Kidney tubule cell (primary cell): ENCODE data around the gene TPD52L1.

Source experiments
- DNase-seq: peaks from one replicate; pipeline ENCODE4 v3.0.0-alpha.2; 2018; ENCODE audit warnings: low spot score

TPD52L1 gene

DNA sequence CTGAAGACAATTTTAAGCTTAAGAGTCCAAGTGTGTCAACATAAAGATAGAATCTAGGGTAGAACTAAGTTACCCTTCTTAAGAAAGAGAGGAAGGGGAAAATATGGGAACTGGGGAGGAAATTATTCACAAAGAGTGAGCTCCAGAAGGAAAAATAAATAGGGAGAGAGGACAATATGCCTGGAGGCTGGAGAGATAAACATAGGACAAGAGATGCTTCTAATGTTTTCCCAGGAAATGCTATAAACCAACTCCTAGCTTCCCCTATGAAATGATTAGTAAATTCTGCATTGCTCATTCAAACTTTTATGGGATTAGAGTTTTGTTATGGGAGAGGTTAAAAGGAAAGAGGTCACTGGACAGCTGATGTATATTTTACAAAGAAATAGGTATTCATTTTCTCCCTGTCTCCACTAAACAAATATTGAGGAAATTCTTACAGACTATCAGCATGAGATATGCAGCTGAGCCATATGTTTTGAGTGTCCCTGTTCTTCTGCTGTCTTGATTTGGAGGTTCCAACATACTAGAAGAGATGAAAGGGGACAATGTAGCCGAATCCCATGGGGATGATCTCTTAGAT, 22.0 kb downstream of the TPD52L1 start:
- DNase-seq, result no peak

DNA sequence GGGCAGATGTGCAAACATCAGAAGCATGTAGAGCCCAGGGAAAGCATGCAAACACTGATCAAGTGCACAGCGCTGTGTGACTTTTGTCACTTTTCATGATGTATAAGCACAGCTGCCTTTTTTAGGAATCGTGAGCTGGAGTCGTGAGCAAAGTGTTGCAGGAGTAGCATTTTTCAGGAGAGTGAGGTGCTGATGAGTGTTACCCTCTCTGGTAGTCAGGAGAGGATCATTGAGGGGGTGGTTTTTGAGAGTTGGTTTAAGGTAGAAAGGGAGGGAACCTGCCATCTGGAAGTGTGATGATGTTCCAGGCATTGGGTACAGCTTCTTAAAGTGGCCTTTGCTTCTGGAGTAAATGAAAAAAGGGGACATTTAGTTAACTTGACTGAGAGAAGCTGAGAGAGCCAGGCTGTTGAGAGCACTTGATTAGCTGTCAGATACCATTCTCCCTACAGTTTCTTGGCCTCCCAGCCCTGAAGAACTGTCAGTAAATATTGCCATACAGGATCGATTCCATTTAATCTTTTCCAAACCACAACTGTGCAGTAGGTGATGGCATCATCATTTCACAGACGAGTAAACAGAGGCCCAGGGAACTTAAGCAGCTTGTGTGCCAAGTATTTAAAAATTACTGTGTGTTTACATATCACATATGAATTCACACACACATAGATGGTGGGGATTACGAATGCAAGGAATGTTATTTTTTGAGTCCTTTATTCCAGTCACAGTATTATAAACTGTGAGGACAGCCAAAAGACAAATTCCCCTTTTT, 28.9 kb downstream of the TPD52L1 start:
- DNase-seq, result peak; percentile 33

DNA sequence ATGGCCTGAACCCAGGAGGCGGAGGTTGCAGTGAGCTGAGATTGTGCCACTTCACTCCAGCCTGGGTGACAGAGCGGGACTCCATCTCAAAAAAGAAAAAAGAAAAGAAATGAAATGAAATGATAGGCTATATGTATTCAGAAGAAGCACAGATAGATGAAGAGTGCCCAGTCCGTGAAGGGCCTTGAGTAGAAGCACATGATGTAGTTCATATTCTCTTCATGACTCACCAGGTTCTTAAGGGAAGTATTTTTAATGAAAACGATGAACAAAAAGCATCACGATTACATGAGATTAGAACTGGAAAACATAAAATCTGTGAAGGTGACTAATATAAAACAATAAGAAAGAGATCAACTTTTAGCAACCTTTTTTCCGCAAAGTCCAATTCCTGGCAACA, 29.8 kb downstream of the TPD52L1 start:
- DNase-seq, result no peak

DNA sequence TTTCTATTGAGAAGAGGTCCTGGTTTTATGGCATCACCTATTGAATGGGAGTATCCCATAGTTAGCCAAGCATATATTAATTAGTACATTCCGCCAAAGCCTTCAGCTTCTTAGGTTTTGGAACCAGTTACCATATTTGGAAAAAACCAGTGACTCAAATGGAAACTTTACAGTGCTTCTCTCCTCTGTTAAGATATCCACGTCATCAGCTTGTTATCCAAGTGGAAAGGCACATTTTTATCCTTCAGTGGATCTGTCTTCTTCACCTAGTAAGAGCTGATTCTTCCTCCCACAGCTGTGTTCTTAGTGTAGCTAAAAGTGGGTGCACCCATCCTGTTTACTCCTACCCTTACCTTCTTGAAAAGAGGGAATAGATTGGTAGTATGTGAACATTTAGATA, 34.5 kb downstream of the TPD52L1 start:
- DNase-seq, result peak; percentile 69

DNA sequence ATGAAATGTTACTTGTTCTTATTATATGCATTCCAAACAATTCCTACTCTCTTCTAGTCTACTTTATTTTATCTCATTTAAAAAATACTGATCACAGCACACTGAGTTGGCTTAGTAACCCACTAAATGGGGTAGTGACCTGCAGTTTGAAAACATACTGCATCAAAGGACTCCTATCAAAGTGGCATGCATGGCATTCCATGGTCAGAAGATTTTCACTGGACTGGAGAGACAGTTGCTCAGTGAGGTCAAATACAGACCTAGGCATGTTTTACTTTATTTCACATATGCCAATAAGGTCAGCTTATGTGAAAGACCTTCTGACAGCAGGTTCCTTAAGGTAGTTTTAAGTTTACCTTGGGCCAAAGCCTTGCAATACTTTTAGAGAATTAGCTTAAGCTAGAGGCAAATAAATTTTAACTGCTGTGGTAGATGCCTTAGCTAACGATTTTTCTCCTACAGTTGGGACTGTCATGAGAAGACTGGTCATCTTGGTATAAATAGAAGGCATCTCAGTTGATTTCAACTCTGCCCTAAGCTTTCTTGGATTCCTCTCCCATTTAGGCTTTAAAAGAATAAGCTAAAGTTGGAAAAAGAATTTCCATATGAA, 35.1 kb downstream of the TPD52L1 start:
- peak; percentile 28 for DNase-seq

DNA sequence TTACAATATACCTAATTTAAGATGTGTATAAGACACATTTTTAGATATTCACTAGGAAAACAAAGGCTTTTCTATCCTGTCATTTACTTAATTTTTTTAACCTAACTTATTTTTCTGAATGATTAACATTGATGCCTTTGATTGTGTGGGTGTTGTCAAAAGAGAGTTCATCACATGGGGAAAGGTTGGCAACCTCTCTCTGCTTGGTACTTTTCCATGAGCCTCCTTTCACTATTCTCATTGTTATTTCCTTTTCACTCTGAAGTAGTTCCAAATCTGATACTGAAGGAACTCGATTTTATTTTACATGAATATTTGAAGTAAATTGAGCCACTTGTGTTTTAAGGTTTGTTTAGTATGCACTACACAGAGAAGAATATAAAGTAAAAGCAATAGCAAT, 35.9 kb downstream of the TPD52L1 start:
- DNase-seq, result no peak

DNA sequence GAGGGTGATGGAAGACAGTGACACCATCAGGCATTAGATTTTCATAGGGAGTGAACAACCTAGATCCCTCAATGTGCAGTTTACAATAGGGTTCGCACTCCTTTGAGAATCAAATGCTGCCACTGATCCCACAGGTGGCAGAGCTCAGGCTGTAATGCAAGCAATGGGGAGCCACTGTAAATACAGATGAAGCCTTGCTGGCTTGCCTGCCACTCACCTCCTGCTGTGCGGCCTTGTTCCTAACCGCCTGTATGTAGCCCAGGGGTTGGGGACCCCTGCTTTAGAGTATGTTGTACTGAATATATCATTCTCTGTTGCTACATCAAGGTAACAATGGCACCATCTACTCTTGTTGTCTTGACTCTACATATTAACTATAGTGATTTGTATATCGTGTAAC, 37.1 kb downstream of the TPD52L1 start:
- DNase-seq, result no peak

DNA sequence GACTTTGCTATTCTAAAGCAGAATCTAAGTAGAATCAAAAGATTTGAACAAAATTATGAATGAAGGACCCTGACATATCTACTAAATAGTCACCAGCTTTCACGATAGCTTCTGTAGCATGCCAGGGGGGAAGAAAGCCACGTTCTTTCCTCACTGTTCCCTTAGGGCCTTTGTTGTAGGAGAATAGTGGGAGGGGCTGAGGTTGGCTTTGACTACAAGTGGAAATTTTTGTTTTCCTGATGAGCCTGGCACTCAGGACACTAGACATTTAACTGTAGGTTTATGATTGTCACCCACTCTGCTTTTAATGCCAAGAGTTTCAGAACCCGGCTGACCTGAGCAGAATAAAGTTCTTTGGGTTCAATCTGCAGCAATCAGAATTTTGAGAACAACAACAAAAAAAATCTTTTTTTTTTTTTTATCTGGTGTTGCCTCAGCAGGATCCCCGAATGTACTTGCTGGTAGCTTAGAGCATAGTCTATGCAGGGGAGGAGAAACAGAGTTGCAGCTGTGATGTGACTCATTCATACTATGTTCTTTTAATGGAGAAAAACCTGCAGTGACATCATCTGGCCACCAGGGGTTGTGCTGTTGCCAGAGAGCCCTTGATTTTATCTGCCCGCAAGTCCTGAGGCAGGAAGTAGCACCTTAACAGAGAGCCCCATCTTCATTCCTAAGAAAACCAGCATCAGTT, 38.5 kb downstream of the TPD52L1 start:
- DNase-seq, result peak; percentile 88

DNA sequence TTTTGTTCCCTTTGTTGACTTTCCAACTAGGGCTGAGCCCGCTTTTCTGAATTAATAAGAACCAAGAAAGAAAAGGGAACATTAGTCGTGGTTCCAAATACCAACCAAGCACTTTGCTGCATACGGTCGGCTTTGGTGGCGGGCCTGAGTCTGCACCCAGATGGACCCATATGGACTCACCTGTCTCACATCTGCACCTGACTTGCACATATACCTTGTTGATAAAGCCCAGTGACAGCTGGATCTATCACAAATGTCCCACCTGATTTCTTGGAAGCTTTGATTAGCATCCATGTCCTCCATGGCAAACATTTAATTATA, 39.0 kb downstream of the TPD52L1 start:
- no peak for DNase-seq

DNA sequence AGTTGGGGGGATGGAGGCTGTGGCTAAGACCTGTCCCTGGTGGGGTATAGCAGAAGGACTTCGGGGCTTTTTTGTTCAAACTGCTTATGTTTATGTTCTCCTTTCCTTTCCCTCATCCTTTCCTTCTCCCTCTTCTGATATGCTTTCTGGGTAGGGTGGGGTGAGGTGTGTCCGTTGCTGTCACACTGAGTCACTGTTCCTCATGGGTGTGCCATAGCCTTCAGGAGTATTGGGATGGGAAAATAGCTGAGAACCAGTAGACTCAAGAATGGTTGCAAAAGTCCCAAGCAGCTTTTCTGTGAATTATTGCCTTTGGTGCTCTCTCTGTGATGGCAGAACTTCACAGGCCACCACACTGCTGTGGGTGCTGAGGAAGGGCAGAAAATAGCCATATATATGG, 39.6 kb downstream of the TPD52L1 start:
- DNase-seq, result peak; percentile 58

DNA sequence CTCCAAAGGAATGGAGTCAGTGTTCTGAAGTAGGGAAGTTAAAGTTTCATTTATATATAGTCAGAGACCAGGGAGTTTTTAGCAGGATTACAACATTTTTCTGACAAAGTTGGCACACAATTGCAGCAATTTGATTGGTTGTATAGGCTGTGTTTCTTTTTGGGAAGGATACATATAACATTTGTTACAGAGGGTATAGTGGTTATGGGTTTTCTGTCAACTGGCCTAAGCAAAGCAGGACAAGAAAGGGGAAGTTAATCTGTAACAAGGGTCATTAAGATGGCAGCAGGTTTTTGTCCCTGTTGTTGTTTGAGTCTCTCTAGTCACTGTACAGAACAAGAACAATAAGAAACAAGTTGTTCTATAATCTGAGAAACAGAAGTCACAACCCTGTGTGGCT, 41.4 kb downstream of the TPD52L1 start:
- no peak for DNase-seq

DNA sequence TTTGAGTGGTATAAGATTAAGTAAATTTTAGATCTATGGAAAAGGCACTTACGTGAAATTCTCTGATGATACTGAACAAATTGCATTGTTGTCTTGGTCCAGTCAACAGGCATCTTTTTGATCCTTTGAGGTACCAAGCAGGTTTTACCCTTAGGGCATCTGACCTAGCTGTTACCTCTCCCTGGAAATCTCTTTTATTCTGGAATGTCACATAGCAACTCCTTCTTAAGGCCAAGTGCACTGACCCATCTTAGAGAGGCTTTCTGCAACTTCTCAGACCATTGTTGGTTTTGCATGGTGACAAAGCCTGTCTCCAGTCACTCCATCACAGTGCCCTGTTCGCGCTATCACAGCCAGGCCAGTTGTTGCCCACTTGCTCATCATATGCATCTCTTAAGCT, 42.0 kb downstream of the TPD52L1 start:
- DNase-seq, result no peak

DNA sequence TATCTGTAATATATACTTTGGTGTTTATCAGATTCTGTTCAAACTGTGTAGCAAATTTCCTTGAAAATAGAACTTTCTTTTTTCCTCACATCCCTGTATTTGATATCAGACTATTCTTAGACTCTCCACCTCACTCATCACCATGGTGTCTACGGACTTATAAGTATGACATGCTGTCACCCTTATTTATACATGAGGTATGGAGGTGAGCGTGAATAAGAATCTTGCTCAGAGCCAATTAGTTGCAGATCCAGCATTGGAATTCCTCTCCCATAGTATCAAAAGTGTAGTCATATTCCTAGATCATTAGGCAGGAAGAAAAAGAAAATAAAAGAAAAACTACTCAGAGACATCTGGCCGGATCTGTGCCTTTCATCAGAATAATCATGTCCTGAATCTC, 43.0 kb downstream of the TPD52L1 start:
- no peak for DNase-seq

DNA sequence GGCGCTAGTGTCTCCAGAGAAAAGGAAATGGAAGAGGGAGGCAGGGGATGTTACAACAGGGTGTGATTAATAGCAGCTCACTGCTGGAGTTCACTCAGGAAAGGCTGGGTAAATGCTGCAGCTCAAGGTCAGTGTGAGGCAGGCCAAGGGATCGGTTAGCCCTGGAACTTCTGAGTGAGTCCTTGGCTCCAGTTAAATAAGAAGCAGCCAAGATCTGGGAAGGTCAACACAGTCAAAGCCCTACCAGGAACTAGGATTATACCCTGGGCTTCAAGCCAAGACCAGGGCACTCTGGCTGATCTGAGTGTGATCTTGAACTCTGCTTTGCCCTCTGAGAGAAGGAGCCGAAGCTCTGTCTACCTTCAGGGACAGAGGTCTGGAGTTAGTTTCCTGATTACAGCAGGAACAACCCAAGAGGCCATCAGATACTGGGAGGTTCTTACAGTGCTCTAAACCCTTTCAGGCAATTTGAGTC, 44.3 kb downstream of the TPD52L1 start:
- DNase-seq, result peak; percentile 77

DNA sequence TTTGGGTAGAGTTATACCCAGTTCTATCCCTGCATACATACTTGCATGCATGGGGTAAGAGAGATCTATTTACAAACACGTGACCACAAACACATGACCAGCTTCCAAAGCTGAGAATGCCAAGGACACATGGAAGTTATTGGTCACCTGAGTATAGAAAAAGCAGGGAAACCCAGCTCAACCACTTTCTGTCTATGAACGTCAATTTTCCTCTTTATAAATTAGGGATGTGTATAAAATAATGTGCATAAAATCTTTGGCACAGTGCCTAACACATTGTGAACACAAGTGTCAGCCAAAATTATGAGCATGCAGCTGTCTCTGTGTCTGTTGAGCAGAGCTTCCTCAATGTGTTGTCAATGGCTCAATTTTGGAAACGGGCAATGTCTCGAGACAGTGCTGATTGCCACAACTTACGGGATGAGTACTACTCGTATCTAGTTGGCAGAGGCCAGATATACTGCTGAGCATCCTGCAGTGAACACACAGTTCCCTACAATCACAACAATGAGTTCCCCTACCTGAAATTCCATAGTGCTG, 44.9 kb downstream of the TPD52L1 start:
- no peak for DNase-seq

DNA sequence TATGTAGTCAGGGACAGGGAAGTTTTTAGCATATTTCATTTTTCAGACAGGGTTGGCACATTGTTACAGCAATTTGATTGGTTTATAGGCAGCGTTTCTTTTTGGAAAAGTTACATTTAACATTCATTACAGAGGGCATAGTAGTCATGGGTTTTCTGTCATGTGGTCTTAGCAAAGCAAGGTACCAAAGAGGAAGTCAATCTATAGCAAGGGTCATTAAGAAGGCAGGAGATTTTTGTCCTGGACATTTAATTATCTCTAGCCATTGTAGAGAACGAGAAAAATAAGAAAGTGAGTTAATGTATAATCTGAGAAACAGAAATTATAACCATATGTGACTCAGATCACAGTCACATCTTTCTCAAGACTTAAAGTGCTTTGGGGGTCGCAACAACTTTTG, 47.4 kb downstream of the TPD52L1 start:
- peak; percentile 42 for DNase-seq

DNA sequence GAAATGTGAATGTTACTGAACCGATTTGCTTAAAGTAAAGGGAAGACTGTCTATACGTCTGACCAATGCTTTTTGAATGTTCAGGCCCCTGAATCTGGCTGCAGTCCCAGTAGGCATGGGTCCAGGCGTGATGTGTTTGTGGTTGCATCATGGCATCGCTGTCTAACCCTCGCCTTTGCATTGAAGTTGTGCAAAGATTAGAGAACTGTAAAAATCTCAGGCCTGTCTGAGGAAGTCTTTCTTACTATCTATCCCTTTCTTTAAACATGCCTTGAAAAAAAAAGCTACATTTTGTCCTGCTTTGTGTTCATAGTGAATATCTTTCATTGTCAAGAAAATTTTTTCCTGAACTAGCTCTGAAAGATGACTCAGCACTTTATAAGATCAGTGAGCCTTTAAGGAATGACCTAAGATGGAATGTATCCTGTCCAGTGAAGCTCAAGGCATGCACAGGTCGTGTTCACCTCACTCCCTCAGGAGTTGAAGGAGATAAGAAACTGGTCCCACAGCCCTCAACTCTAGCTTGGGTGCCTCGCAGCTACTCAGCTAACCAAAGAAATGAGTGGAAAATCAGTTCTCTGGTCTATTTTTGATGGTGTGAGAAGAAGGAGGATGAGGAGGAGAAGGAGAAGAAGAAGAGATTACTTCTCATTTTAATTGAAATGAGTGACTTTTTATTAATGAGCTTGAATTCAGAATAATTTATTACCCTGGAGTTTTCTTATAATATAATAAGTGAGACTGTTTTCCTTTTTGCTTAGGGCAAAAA, 48.6 kb downstream of the TPD52L1 start:
- DNase-seq, result peak; percentile 93

DNA sequence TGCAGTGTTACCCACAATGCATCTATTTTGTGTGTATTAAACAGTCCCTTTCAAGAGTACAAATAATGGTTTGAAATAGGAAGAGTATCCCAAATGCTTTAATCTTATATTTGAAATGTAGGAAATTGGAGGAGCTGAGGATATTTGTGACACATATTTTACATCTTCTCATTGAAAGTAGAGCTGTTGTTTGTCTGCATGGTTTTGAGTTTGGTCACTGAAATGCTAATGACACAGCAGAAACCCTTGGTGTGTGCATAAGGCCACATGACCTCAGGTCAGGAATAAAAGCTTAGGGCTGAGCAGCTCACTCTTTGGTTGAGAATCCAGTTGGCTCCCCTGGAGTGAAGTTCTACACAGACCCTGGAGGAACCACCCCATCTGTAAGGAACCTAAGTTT, 49.8 kb downstream of the TPD52L1 start:
- peak; percentile 65 for DNase-seq

DNA sequence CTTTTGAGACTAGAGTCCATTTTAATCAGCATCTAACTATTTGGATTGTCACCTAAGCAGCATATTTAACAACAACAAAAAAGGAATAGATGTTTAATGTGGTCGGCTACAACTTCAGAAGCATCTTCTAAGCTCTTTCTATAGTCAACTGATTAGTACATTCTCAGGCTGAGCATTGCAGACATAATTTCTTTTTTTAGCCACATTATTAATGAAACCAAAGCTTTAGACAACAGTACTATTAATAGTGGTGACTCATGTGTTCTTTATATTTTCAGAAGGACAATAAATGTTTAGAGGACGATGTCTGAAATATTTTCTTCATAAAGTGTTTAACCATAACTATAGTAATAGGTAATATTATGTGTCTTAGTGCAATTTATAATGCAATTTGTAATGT, 52.4 kb downstream of the TPD52L1 start:
- no peak for DNase-seq

DNA sequence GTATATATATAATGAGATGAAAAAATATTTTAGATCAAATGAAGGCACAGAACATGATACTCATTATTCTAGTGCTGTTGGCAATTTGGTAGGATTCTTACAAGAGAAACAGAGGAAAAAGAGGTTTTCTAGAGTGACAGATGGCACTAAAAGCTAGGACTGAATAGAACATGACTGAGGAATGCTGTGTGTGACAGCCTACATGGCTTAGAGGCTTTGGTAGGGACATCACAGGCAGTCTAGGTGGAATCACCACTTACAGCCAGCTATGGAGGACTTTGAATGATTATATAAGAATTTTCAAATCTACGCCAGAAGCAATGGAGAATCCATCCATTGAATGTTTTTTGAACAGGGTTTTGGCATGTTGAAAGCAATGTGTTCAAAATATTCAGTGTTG, 52.8 kb downstream of the TPD52L1 start:
- no peak for DNase-seq

DNA sequence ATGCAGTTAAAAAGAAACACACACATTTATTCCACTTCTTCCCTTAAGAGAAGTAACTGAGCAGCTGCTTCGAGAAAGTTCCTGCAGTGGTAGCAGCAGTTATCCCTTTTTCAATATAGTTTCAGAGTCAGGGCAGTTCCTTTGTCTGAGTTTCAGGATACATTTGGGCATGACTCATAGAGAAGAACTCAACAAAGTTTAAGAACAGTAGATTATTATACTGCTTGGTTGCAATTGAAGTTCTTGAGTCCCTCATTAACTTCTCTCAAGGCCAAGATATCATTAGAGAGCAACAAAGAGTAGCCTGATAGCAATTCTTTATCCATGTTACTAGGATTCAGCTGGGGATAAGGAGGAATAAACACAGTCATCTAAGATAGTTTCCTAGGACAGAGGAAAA, 54.4 kb downstream of the TPD52L1 start:
- DNase-seq, result peak; percentile 23
